ENCODE results near the gene GRWD1. TPM values are rescaled to one million over a fixed set of nuclear protein-coding genes. Genes with fewer than 3 reads are reported as not detected.
A peak's percentile ranks its signal among the peaks of the same experiment; 100 is the strongest.

The GRWD1 gene
- total RNA-seq, 1 experiment from 2014 or later = 56.7 TPM

DNA sequence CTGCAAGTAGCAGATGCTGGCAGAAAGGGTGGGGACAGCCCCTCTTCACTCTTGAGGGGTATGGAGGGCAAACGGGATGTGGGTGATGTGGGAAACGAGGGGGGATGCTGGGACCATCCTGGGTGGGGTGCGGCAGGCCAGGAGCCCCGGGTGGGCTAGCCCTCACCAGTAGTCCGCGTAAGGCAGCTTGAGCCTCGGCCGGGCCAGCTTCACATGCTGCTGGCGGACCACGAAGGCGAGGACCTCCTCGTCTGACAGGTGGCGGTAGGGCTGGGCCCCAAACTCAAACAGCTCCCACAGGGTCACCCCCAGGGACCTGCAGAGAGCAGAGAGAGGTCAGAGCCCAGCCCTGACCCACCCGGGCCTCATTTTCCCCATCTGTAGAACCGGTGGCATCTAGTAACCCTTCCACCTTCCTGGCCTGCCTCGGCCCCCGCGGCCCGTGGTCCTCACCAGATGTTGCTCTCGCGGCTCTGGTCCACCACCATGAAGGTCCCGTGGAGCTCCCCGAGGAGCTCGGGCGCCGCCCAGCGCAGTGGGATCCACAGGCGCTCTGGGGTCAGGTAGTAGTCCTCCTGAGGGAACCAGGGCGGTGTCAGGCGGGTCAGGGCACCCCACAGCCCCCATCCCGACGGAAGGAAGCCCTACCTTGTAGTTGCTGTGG lies 55.2 kb downstream of the GRWD1 start:
- ChIA-PET CTCF (no interaction called here), POLR2A (no interaction called here)
- DNase-seq (ENCODE audit: low read depth, low spot score) (no peak), ATAC-seq (peak; percentile 29)
- TF ChIP-seq, protein P1, sequence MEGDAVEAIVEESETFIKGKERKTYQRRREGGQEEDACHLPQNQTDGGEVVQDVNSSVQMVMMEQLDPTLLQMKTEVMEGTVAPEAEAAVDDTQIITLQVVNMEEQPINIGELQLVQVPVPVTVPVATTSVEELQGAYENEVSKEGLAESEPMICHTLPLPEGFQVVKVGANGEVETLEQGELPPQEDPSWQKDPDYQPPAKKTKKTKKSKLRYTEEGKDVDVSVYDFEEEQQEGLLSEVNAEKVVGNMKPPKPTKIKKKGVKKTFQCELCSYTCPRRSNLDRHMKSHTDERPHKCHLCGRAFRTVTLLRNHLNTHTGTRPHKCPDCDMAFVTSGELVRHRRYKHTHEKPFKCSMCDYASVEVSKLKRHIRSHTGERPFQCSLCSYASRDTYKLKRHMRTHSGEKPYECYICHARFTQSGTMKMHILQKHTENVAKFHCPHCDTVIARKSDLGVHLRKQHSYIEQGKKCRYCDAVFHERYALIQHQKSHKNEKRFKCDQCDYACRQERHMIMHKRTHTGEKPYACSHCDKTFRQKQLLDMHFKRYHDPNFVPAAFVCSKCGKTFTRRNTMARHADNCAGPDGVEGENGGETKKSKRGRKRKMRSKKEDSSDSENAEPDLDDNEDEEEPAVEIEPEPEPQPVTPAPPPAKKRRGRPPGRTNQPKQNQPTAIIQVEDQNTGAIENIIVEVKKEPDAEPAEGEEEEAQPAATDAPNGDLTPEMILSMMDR (IDR thresholded peaks at IDR 0.05) = no peak
- TF ChIP-seq SIN3A (IDR thresholded peaks at IDR 0.05; ENCODE audit: borderline replicate concordance, insufficient read depth, low read depth, low read length) (no peak), TCF7L2 (IDR thresholded peaks at IDR 0.05; ENCODE audit: low read depth, low read length) (no peak), POLR2AphosphoS5 (IDR thresholded peaks at IDR 0.05; ENCODE audit: low read depth, low read length) (no peak)
- TF ChIP-seq, protein P2, sequence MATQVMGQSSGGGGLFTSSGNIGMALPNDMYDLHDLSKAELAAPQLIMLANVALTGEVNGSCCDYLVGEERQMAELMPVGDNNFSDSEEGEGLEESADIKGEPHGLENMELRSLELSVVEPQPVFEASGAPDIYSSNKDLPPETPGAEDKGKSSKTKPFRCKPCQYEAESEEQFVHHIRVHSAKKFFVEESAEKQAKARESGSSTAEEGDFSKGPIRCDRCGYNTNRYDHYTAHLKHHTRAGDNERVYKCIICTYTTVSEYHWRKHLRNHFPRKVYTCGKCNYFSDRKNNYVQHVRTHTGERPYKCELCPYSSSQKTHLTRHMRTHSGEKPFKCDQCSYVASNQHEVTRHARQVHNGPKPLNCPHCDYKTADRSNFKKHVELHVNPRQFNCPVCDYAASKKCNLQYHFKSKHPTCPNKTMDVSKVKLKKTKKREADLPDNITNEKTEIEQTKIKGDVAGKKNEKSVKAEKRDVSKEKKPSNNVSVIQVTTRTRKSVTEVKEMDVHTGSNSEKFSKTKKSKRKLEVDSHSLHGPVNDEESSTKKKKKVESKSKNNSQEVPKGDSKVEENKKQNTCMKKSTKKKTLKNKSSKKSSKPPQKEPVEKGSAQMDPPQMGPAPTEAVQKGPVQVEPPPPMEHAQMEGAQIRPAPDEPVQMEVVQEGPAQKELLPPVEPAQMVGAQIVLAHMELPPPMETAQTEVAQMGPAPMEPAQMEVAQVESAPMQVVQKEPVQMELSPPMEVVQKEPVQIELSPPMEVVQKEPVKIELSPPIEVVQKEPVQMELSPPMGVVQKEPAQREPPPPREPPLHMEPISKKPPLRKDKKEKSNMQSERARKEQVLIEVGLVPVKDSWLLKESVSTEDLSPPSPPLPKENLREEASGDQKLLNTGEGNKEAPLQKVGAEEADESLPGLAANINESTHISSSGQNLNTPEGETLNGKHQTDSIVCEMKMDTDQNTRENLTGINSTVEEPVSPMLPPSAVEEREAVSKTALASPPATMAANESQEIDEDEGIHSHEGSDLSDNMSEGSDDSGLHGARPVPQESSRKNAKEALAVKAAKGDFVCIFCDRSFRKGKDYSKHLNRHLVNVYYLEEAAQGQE (IDR thresholded peaks at IDR 0.05; ENCODE audit: insufficient read depth in 1 of 2, low read depth in 2 of 2, low read length in 1 of 2) = no peak
- BruUV-seq (replicated peaks) = no TSS peak
- in situ Hi-C loops (cut with HindIII; ENCODE audit: low pct_unique_long_range_greater_than_20kb, low sequenced_read_pairs) (no loop called here), intact Hi-C loops (cut with micrococcal nuclease; ENCODE audit: unreplicated experiment) (no loop called here)
- no peaks in the 10 kb centered on the region; the same call in 1 of the 2 replicates for H3K4me1 ChIP-seq (ENCODE audit: control insufficient read depth, insufficient read depth, low read length)
- H3K36me3 ChIP-seq (ENCODE audit: control insufficient read depth, insufficient read depth, low read length) = peaks cover 3% of the 10 kb centered on the region; the same call in 1 of the 2 replicates
- peak overlapping the region; percentile 65 for H3K27ac ChIP-seq (ENCODE audit: low read length)
- no peaks in the 10 kb centered on the region for H3K27me3 ChIP-seq (ENCODE audit: control insufficient read depth, insufficient read depth, low read length)
- no peaks in the 10 kb centered on the region for H3K9me3 ChIP-seq (ENCODE audit: control insufficient read depth, insufficient read depth, low read depth, low read length)
- H3K4me3 ChIP-seq (ENCODE audit: low read depth in 2 of 2, low read length in 2 of 2) = peak overlapping the region; percentile 41 to 64

DNA sequence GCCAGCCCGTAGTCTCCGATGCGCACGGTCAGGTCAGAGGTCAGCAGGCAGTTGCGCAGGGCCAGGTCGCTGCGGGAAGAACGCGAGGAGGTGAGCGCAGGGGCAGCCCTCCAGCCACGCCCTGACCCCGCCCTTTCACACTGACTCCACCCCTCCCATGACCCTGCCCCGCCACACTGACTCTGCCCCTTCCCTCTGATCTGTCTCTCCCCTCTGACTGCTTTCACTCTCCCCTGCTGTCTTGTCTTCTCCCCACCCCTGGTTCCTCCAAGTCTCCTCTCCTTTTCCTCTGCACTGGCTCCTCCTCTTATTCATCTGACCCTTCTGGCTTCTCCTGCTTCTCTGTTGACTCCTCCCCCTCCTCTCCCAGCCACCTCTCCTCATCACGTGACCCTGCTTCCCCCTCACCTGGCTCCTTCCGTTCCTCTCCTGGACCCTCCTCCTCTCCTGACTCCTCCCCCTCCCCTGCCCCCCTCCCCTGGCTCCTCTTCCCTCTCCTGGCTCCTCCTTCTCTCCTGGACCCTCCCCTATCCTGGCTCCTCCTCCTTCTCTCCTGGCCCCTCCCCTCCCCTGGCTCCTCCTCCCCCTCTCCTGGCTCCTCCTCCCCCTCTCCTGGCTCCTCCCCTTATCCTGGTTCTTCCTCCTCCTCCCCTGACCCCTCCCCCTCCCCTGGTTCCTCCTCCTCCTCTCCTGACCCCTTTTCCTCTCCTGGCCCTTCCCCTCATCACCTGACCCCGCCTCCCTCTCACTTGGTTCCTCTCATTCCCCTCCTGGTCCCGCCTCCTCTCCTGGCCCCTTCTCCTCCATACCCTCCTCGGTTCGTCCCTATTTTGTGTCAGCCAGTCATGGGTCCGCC lies 55.9 kb downstream of the GRWD1 start:
- Histone ChIP-seq H3K36me3 (ENCODE audit: control insufficient read depth, insufficient read depth, low read length) (peaks cover 3% of the 10 kb centered on the region; the same call in 1 of the 2 replicates), H3K27ac (ENCODE audit: low read length) (peak overlapping the region; percentile 65), H3K4me1 (ENCODE audit: control insufficient read depth, insufficient read depth, low read length) (no peaks in the 10 kb centered on the region; the same call in 1 of the 2 replicates), H3K4me3 (ENCODE audit: low read depth in 2 of 2, low read length in 2 of 2) (peak overlapping the region; percentile 41 to 64), H3K9me3 (ENCODE audit: control insufficient read depth, insufficient read depth, low read depth, low read length) (no peaks in the 10 kb centered on the region), H3K27me3 (ENCODE audit: control insufficient read depth, insufficient read depth, low read length) (no peaks in the 10 kb centered on the region)
- intact Hi-C loops (cut with micrococcal nuclease; ENCODE audit: unreplicated experiment) (no loop called here), in situ Hi-C loops (cut with HindIII; ENCODE audit: low pct_unique_long_range_greater_than_20kb, low sequenced_read_pairs) (no loop called here)
- ChIA-PET CTCF (no interaction called here), POLR2A (interaction anchor here (0.6 kb wide), 1 partner anchor 138 kb away, joined by 7 read pairs; no protein-coding TSS in a partner anchor)
- TF ChIP-seq TCF7L2 (IDR thresholded peaks at IDR 0.05; ENCODE audit: low read depth, low read length) (no peak), POLR2AphosphoS5 (IDR thresholded peaks at IDR 0.05; ENCODE audit: low read depth, low read length) (no peak), SIN3A (IDR thresholded peaks at IDR 0.05; ENCODE audit: borderline replicate concordance, insufficient read depth, low read depth, low read length) (no peak)
- TF ChIP-seq, protein P1 (IDR thresholded peaks at IDR 0.05) = no peak
- TF ChIP-seq, protein P2 (IDR thresholded peaks at IDR 0.05; ENCODE audit: insufficient read depth in 1 of 2, low read depth in 2 of 2, low read length in 1 of 2) = no peak
- ATAC-seq (peak; percentile 79), DNase-seq (ENCODE audit: low read depth, low spot score) (no peak)
- no TSS peak for BruUV-seq (replicated peaks)
